Stimulated activated CD4-positive, alpha-beta T cell treated with anti-CD3 and anti-CD28 coated beads, Interleukin-15, amount 100 ng/mL, for 1 hour (primary cell): ENCODE results near the gene BMP8B.

Experiments used
- DNase-seq, 2 donors: peaks; one replicate each; pipeline ENCODE4 v3.0.0-alpha.2; 2020; ENCODE audit warnings: low read depth in 1 of 2, low spot score in 1 of 2

Gene BMP8B

DNA sequence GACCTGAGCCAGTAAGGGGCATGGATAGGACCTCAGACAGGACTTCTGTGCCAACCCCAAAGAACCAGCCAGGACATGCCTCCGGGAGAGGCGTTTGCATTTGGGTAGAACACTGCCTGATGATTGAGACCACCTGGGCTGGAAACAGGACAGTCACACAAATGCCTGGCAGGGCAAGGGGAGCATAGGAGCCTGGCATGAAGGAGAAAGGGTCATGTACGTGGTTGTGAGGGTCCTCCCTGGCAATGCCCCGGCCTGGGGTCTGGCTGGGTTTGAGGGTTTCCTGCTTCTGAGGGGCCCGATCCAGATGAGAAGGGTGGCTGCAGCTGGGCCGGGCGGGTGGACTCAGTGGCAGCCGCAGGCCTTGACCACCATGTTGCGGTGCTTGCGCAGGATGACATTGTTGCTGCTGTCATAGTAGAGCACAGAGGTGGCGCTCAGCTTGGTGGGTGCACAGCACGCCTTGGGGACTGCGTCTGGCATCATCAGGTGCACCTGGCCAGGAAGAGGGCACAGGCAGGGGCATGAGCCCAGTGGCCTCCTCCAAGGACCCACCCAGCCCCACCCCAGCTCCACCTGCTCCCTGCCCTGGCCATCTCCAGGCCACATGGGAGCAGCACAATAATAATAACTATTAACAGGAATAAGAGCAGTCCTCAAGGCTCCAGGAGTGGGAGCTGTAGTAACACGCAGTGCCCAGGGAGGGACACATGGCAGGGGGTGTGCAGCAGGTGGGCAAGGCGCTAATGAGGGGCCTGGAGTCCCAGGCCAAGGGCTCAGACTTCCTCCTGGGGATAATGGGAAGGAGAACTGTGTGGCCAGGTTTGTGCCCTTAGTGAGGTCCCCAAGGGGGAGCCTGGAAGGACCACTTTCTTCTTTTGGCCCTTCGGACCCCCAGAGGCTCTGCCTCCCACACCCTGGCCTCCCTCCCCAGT, 28.3 kb downstream of the BMP8B start:
- no peak for DNase-seq

DNA sequence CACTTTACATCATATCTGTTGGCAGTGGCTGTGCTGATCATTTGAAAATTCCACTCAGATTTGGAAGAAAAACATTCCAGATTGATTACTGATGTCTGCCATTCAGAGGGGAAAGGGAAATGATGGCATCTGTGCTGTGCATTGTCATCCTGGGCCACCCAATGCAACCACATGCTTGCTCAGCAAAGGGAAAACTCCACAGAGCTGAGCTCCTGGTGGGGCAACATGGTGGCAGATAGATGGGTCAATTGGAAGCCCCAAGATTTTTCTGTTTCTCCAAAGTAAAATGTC, 29.3 kb downstream of the BMP8B start:
- no peak for DNase-seq

DNA sequence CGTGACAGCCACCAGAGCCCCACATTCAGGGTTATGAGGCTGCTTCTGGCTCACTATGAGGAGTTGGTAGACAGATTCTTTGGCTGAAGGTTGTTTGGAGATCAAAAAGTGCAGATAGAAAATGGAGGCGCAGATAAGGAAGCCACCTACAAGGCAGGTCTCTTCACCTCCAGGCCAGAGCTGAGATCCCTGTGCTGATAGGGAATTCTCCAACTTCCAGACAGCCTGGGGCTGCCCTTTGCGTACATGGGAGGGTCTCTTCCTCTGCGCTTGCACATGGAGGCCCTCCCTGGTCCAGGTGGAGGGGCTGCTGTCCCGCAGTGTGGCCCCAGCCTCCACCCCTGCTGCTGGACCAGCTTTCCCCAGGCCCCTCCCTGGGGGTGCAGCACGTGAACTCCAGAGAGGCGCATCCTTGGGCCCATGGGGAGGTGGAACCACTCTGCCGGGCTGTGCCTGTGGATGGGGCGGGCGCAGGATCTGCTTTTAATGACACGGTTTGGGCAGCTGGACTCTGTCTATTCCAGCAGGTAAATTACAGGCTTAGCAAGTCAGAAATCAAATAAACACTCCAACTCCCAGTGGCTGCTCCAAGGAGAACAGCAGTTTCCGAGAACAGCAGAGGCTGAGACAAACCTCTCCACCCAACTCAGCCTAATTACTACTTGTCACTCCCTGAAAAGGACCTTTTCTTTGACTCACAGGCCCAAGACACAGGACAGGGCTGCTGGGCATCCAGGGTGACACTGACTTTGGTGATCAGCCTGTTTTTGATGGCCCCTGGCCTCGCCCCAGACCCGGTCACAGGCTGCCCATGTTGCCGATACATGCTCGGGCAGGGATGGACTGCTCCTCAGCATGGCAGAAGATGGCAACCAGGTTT, 29.9 kb downstream of the BMP8B start:
- no peak for DNase-seq

DNA sequence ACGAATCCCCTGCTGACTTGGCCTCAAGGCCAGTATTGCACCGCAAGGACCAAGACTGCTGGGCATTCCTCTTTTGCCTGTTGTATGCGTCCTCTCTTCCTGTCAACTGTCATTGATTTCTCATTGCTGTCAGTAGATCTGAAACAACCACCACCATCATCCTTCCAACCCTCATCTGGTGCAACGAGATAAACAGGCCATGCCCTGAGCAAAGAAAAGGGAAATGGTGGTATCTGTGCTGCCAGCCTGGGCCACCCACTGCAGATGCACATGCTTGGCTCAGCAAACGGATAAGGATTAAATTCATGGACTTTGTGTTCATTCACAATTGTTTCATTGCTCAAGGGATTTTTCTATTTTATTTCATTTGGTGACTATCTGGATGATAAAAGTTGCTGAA, 31.2 kb downstream of the BMP8B start:
- no peak for DNase-seq

DNA sequence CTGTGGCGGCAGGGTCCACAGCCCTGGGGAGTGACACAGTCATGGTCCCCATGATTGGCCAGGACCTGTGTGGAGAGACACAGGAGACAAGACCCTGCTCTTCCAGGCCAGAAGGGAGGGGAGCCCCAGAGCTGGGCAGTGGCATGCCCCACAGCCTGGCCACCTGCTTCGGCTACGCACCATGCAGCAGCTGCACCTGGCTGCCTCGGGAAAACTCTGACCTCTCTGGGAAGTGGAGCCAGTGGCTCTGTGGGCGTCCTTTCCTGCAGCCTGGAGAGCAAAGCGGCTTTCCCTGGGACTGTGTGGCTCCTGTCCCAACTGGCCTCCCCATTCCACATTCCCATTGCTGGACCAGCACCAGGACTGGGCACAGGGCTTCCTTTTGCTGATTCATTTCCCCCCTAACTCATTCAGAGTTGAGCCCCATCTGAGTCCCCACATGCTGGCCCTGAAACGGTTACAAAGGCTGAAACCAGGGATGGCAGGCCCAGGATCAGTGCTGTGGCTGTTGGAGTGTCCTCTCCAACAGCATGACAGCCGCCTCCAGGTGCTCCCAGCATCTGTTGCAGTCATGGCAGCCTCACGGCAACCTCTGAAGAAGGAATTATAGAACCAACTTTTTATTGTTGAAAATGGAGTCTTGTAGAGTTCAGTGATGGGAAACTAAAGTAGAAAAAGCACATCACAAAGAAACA, 32.6 kb downstream of the BMP8B start:
- no peak for DNase-seq

DNA sequence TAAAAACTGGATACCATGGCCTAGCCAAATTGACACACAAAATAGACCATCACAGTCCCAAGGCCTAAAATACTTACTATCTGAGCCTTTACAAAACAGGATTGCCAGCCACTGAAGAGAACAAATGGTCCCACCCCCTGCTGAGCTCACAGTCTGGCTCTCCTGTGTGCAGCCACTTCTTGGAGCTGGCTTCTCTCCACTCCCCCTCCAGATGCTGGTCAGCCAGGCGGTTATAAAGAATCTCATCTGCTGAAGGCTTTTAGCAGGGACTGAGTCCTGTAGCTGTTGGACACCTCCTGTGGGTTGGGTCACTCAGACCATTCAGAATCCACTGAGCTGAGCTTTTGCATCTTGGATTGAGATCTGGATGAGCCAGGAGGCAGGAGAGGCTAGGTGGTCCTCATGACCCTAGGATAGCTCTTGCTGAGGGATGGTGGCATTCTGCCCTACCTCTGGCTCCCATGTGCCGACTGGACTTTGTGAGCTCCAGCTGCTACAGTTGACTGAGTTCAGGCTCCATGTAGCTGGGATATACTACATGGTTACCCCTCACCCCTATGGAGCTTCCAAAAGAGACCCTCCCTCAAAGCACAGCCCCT, 33.7 kb downstream of the BMP8B start:
- no peak for DNase-seq

DNA sequence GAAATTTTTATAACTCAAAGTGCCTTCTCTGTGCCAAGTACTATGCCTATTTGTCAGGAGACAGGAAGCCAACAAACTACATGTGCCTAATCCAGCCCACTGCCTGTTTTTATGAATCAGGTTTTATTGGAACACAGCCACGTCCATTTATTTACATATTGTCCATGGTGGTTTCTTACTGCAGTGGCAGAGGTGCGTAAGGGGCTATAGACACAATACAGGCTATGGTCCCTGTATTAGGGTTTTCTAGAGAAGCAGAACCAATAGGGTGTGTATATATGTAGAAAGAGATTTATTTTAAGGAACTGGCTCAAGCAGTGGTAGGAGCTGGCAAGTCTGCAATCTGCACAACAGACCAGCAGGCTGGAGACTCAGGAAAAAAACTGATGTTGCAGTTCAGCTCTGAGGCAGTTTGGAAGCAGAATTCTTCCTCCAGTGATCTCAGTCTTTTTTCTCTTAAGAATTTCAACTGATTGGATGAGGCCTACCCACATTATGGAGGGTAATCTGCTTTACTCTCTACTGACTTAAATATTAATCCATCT, 34.6 kb downstream of the BMP8B start:
- no peak for DNase-seq

DNA sequence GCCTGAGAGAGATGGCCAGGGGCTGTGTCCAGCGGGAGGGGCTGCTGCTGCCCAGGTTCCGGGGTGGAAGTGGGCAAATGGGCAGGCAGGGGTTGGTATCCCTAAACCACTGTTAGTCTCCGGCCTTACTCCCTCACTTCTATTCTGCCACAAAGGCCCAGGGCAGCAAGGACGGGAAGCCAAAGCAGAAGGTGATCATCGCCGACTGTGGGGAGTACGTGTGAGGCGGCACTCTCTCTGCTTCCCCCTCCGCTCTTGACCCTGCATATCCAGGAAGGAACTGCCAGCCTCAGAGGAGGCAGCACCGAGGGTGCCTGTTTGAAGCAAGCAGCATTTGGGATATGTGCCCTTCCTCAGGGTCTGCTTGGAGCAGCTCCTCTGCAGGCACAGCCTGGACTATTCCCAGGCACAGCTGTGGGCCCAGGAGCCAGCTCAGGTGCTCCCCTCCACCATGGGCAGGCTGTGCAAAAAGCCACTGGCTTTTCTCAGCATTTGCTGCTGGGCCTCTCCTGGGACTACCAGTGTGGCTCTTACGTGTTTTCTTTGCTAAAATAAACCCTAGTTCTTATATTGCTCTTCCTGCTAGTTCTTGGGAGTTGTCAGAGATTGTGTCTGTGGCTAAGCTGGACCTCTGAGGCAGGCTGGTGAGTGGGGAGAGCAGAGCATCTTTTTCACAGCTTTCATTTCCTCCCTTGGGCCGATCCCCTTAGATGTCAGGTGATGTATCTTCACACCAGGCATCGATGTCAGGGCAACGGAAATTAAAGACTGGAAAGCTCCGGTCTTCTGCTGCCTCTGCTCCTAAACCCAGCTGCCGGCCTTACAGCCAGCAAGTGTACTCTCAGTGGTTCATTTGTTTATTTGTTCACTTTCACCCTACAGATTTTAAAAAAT, 35.3 kb downstream of the BMP8B start:
- no peak for DNase-seq

DNA sequence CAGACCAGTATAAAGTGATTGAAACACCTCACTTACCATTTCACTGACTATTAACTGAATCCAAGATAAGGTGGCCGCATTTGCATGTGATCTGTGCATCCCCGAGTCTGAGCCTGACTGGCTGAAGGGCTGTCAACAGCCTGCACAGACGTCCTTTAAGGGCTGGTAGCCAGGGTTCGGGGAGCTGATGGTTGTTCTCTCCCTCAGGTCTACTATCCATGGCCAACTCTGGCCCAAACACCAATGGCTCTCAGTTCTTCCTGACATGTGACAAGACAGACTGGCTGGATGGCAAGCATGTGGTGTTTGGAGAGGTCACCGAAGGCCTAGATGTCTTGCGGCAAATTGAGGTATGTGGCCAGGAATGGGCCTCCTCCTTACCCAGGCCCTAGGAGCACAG, 36.0 kb downstream of the BMP8B start:
- no peak for DNase-seq

DNA sequence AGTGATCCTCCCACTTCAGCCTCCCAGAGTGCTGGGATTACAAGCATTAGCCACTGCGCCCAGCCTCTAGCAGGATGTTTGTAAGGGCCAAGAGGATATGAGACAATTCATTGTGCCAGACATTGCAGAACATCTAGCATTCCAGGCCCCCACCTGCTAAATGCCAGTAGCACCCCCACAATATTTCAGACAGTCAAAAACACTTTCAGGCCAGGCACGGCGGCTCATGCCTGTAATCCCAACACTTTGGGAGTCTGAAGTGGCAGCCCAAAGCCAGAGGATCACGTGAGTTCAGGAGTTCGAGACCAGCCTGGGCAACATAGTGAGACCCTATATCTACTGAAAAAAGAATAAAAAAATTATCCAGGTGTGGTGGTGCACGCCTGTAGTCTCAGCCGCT, 37.1 kb downstream of the BMP8B start:
- DNase-seq = no peak

DNA sequence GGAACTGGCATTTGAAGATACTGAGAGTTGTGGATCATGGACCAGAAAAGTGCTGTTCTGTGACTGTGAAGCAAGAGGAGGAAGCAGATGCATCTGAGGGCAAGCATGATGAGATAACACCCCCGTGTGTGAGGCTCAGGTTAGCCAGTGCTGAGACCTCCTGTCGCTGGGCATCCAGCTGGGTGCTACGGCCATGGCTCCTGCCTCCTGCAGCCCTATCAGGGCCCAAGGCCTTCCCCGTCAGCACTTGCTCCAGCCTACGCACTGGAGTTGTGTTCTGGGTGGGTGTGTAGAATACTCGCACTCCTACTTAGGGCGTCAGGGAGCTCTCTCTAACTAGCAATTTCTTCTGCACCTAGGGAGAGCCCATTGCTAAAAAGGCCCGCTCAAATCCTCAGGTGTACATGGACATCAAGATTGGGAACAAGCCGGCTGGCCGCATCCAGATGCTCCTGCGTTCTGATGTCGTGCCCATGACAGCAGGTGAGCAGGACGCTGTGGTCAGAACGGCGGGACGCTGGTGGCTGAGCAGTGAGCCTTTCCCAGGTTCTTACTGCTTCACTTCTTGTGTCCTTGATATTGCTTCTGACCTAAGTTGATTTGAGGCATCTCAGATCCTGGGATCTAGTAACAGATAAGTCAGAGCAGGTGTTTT, 43.5 kb downstream of the BMP8B start:
- DNase-seq = no peak

DNA sequence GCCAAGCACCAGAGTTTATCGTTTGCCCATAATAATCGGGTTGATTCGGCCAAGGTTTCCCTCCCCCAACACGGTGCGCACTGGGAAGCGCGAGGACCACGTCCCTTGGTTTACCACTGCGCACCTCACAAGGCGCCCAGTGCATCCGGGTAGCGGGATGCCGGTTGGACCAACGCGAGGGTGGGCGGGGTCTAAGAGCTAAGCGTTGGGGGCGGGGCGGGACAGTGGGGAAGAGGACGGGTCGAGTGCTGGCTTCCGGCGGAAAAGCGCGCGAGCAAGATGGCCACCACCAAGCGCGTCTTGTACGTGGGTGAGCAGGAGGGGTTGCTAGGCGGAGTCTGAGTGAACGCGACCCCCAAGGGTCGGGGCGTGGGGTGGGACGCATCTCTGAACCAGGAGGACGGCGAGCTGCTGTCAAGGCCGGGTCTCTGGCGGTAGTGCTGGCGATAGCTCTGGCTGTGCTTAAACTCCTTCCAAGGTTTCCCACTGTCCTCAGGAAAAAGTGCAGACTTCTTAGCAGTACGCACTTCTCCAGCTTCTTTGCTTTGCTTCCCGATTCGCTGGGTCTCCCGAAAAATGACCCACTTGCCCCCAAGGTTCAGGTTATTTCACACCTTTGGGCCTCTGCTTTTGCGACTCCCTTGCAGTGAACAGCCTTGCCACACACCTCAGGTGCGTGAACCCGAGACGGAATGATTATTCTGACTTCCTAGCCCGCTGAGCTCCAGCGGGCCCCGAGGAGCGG, 49.9 kb downstream of the BMP8B start, which contains the start of gene PPIE:
PPIE (plus strand) TSS at position 261 of the 745 bp plus-strand sequence; CDS start at position 280, 19 bp downstream.
- DNase-seq = peak; percentile 85 to 95

DNA sequence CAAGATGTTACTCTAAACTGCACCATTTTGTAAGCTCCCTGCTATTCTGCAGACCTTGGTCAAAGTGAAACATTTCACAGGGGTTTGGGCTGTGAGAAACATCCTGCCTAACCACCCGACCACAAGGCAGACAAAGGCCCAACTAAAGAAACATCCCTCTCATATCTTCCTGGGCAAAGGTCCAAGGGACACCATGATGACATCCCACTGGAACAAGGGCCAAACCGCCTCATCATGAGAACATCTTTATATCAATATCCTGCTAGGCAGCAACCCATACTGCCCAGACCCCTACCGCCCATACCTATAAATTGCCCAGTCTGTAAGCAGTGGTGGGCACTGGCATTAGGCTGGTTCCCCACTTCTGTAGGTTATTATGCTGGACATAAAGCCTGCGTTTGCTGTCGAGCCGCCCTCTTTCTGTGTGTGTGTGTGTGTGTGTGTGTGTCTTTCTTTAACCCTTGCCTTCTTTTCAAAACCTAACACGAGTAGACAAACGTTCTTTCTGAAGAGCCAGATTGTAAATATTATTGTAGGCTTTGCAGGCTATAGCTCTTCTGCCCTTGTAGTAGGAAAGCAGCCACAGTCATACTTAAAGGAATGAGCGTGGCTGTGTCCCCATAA, 51.0 kb downstream of the BMP8B start:
- no peak for DNase-seq

DNA sequence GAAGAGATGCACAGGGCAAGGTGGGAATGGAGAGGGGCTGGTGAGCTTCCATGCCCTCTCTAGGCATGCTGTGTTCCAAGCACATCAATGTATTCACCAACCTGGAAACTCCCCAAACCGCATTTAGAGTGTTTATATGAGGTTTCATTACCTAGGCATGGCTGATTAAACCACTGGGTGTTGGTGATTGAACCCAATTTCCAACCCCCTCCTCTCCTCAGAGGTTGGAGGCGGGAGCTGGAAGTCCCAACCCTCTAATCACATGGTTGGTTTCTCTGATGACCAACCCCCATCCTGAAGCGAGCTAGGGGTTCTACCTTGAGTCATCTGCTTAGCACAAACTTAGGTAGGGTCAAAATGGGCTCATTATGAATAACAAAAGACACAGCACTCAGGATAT, 52.9 kb downstream of the BMP8B start:
- no peak for DNase-seq

DNA sequence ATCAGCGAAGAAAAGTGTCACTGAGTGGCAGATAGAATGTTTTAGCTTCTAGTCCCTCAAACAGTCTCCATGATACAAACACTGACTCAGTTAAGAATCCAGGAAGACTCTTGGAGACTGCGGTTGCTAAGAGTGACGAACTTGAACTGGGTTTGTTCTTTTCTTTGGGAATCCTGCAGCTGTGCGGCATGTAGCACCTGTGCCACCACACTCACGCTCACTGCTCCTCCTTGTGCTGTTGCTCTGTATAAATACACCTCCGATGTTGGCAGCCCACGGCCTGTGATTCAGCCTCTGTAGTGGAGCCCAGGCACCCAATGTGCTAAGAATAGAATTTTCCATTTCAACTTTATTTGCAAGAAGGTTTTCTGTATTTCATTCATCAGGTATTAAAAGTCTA, 55.5 kb downstream of the BMP8B start:
- DNase-seq = no peak

DNA sequence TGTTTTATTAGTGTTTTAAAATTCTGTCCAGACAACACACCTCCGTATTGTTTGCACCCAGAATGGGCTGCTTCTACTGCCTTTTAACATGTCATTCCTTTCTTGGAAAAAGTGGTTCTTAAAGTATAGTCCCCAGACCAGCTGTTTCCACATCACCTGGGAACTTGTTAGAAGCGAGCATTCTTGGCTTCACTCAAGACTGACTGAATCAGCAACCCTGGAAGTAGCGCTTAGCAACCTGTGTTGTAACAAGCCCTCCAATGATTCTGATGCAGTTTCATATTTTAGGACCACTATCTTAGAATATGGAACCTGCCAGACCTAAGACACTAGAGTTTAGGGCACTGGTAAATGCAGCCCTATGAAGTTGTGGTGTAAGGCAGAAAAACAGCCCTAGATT, 55.9 kb downstream of the BMP8B start:
- no peak for DNase-seq

DNA sequence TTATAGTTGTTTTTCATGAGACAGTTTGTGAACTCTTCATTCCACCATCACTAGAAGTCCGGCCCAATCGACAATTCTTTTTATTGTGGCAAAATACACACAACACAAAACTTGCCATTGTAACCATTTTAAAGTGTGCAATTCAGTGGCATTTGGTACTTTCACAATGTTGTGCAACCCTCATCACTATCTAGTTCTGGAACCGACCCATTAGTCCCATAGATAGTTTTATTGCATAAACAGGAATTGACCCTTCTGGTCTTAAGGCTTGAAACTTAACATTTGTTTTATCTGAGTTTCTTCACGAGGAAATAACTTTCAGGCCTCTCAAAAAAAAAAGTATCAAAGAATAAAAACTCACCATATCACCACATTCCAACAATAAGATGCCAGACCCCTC, 58.8 kb downstream of the BMP8B start:
- DNase-seq = no peak

DNA sequence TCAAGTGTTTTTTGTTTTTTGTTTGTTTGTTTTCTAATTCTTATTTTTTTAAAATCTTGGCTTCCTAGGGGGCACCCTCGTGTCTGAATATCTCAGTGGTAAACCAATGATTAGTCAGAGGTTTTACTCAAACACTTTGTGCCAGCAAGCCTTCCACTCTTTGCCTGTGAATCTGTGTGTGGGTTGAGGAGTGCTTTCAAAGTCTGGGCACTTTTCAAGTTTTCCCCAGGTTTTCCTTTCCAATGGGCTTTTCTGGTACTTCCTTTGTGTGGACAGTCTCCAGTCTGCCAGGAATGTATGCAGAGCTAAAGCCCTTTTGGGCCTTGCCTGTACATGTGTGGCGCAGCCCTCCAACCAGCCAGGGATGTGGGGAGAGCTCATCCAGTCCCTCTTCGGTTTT, 59.6 kb downstream of the BMP8B start:
- DNase-seq = no peak
